Heart left ventricle (tissue), 16 donors: ENCODE data around the gene HOXD9. TPM values are rescaled to one million over a fixed set of nuclear protein-coding genes. Genes with fewer than 3 reads are reported as not detected.

Experiments
- ATAC-seq, 4 donors: fragments of 200-7000 bp; cut with Tn5 transposase; one replicate each; pipeline ENCODE4 v1.9.1; 2020 to 2022; ENCODE audit warnings: moderate library complexity in 4 of 4, mild to moderate bottlenecking in 3 of 4, moderate number of reproducible peaks in 1 of 4
- DNase-seq, 5 donors: peaks; one replicate each; pipeline ENCODE4 v3.0.0-alpha.2; 2020
- H3K27ac ChIP-seq, 12 donors: fragments of 200-600 bp; sonication (generic) in 4 of 12; one replicate each; pipeline versions ENCODE4 v1.5.0 to v1.8.0; 2016 to 2022; ENCODE audit warnings: mild to moderate bottlenecking in 2 of 12
- H3K27me3 ChIP-seq, 9 donors: fragments of 200-600 bp; sonication (generic) in 2 of 9; one replicate each; pipeline versions ENCODE4 v1.5.1 to v1.8.0; 2016 to 2022; ENCODE audit warnings: mild to moderate bottlenecking in 3 of 9
- H3K36me3 ChIP-seq, 9 donors: fragments of 200-600 bp; sonication (generic) in 2 of 9; one replicate each; pipeline versions ENCODE4 v1.5.0 to v1.8.0; 2018 to 2022; ENCODE audit warnings: mild to moderate bottlenecking in 2 of 9
- H3K4me1 ChIP-seq, 12 donors: fragments of 200-600 bp; sonication (generic) in 4 of 12; one replicate each; pipeline versions ENCODE4 v1.5.0 to v1.8.0; 2016 to 2022; ENCODE audit warnings: mild to moderate bottlenecking in 3 of 12
- H3K4me3 ChIP-seq, 12 donors: fragments of 200-600 bp; sonication (generic) in 4 of 12; one replicate each; pipeline versions ENCODE4 v1.5.0 to v1.8.0; 2017 to 2022; ENCODE audit warnings: mild to moderate bottlenecking in 9 of 12, moderate library complexity in 4 of 12
- H3K9me3 ChIP-seq, 12 donors: fragments of 200-600 bp; sonication (generic) in 4 of 12; one replicate each; pipeline versions ENCODE4 v1.5.0 to v1.8.0; 2016 to 2022; ENCODE audit warnings: mild to moderate bottlenecking in 1 of 12
- POLR2A ChIP-seq, 2 donors: fragments of 450-650 bp; IDR thresholded peaks; one replicate each; pipeline ENCODE4 v1.6.1; 2017; ENCODE audit warnings: antibody characterized with exemption in 2 of 2, mild to moderate bottlenecking in 2 of 2, moderate library complexity in 2 of 2
- WGBS, 4 donors: extraction: QIAGEN DNeasy Blood & Tissue Kit in 2 of 4; methylation state at CpG; one replicate each; pipeline versions ENCODE4 v1.1.5 to v1.1.7; 2013 to 2018; 5-methylcytosine and 5-hydroxymethylcytosine counted together
- intact Hi-C, 10 donors: fragments of 100-400 bp; cut with DNase I; formaldehyde crosslinking; loops; one replicate each; pipeline versions ENCODE4 v1.11.1 to v1.14.2; 2022
- polyA plus RNA-seq, 2 donors: library from polyadenylated mRNA; stranded (reverse); fragments of 200-250 nt; gene quantifications; one replicate each; pipeline ENCODE4 v1.2.3, GENCODE V29; 2013
- total RNA-seq, 9 donors: library from RNA; depleted of rRNA in 2 of 9; stranded (reverse); fragments of >200 nt in 2 of 9; fragmentation: NEBNext Ultra II Directional in 3 of 9; extraction: Animal tissue kit (Norgen Biotek cat#: 25700) in 3 of 9; gene quantifications; one replicate each; pipeline versions ENCODE4 v1.1.0 to v1.2.4, GENCODE V29; 2016 to 2023
- TF ChIP-seq, protein P1 (sequence below), 12 donors: fragments of 200-600 bp; sonication (generic) in 4 of 12; IDR thresholded peaks; one replicate each; pipeline versions ENCODE4 v1.5.0 to v1.8.0; 2018 to 2022; ENCODE audit warnings: antibody characterized with exemption in 12 of 12, mild to moderate bottlenecking in 5 of 12
- donor health status: ischemic (EF 13 %, LVEDD 7.1; RV severe dilation, severe dysfunction).
- donor health status: healthy with polysubstance abuse.
- donor health status: DM: no; HTN: yes; CAD: no.
- donor health status: DM: no; HTN: no; CAD: no.
- donor health status: ischemic (EF 25% LVEDD 6.9; RV normal size, moderate dysfunction).
- donor health status: ischemic (EF 25% LVEDD 5.7; RV mildly dilated, moderate dysfunction).
- donor health status: healthy.
- donor health status: DM: yes; HTN: yes; CAD: no.
- donor health status: ischemic (EF 35%, LVEDD 5.7; RV mildly dilated, moderate dysfunction).
- donor health status: nonischemic (EF 11% LVEDD 7.7; RV severe dilation, severe dysfunction).
- donor health status: DM: yes; HTN: yes; CAD: no.
- donor health status: PGD.
- donor health status: ischemic (EF 29% LVEDD 5.4; RV normal size, mild dysfunction).
- donor health status: nonischemic (EF 23%, LVEDD 6.1; RV moderate dilation, normal function).

Gene HOXD9
- total and polyA plus RNA-seq, 11 donors, result 0.23 to 0.43 (median 0.40) TPM; not detected in 8

DNA sequence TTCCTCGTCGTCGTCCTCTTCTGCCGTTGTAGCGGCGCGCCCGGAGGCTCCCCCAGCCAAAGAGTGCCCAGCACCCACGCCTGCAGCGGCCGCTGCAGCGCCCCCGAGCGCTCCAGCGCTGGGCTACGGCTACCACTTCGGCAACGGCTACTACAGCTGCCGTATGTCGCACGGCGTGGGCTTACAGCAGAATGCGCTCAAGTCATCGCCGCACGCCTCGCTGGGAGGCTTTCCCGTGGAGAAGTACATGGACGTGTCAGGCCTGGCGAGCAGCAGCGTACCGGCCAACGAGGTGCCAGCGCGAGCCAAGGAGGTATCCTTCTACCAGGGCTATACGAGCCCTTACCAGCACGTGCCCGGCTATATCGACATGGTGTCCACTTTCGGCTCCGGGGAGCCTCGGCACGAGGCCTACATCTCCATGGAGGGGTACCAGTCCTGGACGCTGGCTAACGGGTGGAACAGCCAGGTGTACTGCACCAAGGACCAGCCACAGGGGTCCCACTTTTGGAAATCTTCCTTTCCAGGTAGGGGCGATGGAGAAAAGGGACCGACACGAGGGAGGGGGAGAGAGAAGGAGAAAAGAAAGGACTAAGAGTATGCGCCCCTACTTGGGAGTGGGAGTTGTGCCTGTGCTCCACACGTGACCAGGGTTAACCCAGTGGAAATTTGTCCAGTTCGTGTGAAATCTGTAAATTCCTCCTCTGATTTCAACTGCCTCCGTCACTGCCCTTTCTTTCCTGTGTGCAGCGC, 29.2 kb upstream of the HOXD9 start:
- Histone ChIP-seq H3K27ac (peak overlapping the region in 1 of 12 donors; percentile 86), H3K9me3 (no peaks in the 10 kb centered on the region), H3K4me3 (peak overlapping the region in 7 of 12 donors; percentile 12 to 36 (median 26)), H3K36me3 (no peaks in the 10 kb centered on the region), H3K27me3 (peaks cover 89 to 100% (median 98%) of the 10 kb centered on the region in 9 donors), H3K4me1 (peaks cover 0 to 48% (median 22%) of the 10 kb centered on the region in 12 donors)
- intact Hi-C loops, result loop anchor here in 2 of 10 donors (10.0 kb wide), 1 partner anchor 839 kb away; no protein-coding TSS in a partner anchor
- WGBS, 4 donors, result 2 to 4% (median 3%) methylated on average over 30 to 53 of the region's 53 CpGs
- ATAC-seq (no peak), DNase-seq (peak in 1 of 5 donors; percentile 60)
- TF ChIP-seq POLR2A (IDR thresholded peaks at IDR 0.05), result no peak
- TF ChIP-seq, protein P1, sequence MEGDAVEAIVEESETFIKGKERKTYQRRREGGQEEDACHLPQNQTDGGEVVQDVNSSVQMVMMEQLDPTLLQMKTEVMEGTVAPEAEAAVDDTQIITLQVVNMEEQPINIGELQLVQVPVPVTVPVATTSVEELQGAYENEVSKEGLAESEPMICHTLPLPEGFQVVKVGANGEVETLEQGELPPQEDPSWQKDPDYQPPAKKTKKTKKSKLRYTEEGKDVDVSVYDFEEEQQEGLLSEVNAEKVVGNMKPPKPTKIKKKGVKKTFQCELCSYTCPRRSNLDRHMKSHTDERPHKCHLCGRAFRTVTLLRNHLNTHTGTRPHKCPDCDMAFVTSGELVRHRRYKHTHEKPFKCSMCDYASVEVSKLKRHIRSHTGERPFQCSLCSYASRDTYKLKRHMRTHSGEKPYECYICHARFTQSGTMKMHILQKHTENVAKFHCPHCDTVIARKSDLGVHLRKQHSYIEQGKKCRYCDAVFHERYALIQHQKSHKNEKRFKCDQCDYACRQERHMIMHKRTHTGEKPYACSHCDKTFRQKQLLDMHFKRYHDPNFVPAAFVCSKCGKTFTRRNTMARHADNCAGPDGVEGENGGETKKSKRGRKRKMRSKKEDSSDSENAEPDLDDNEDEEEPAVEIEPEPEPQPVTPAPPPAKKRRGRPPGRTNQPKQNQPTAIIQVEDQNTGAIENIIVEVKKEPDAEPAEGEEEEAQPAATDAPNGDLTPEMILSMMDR (IDR thresholded peaks at IDR 0.05), result no peak

DNA sequence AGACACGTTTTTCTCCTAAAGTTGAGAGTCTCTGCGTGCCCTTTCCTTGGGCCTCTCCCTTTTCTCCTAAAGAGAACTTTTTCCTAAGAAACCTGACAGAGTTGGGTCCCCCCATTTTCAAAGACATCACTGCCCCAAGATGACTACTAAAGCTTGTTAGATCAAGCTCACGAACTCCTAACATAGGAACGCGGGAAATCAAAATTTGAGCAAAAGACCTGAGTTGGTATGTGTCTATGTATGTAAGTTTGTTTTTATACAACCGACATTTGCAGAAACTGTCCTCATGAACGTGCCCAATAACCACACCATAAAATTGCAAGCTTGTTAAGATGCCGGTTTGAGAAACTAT, 28.6 kb upstream of the HOXD9 start:
- Histone ChIP-seq H3K27ac (peak overlapping the region in 1 of 12 donors; percentile 86), H3K4me3 (no peak overlapping the region), H3K4me1 (peaks cover 0 to 47% (median 18%) of the 10 kb centered on the region in 12 donors), H3K27me3 (peaks cover 93 to 100% (median 98%) of the 10 kb centered on the region in 9 donors), H3K9me3 (no peaks in the 10 kb centered on the region), H3K36me3 (no peaks in the 10 kb centered on the region)
- TF ChIP-seq POLR2A (IDR thresholded peaks at IDR 0.05), result no peak
- TF ChIP-seq, protein P1 (IDR thresholded peaks at IDR 0.05), result no peak
- WGBS, 4 donors, result 7 to 13% (median 8%) methylated on average over 8 of the region's 8 CpGs
- intact Hi-C loops, result loop anchor here in 2 of 10 donors (10.0 kb wide), 1 partner anchor 839 kb away; no protein-coding TSS in a partner anchor
- DNase-seq (no peak), ATAC-seq (no peak)

DNA sequence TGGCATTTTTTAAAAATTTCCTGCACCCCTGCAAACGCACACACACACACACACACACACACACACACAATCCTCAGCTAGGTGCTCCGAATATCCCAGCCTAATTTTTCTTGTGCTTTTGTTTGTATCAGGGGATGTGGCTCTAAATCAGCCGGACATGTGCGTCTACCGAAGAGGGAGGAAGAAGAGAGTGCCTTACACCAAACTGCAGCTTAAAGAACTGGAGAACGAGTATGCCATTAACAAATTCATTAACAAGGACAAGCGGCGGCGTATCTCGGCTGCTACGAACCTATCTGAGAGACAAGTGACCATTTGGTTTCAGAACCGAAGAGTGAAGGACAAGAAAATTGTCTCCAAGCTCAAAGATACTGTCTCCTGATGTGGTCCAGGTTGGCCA, 28.2 kb upstream of the HOXD9 start:
- TF ChIP-seq POLR2A (IDR thresholded peaks at IDR 0.05), result no peak
- TF ChIP-seq, protein P1 (IDR thresholded peaks at IDR 0.05), result no peak
- Histone ChIP-seq H3K27ac (peak overlapping the region in 1 of 12 donors; percentile 86), H3K36me3 (no peaks in the 10 kb centered on the region), H3K9me3 (no peaks in the 10 kb centered on the region), H3K4me1 (peaks cover 0 to 47% (median 18%) of the 10 kb centered on the region in 12 donors), H3K27me3 (peaks cover 93 to 100% (median 98%) of the 10 kb centered on the region in 9 donors), H3K4me3 (no peak overlapping the region)
- intact Hi-C loops, result loop anchor here in 2 of 10 donors (10.0 kb wide), 1 partner anchor 840 kb away; no protein-coding TSS in a partner anchor
- ATAC-seq (no peak), DNase-seq (no peak)
- 4 to 7% (median 5%) methylated on average over 12 of the region's 12 CpGs for WGBS, 4 donors

DNA sequence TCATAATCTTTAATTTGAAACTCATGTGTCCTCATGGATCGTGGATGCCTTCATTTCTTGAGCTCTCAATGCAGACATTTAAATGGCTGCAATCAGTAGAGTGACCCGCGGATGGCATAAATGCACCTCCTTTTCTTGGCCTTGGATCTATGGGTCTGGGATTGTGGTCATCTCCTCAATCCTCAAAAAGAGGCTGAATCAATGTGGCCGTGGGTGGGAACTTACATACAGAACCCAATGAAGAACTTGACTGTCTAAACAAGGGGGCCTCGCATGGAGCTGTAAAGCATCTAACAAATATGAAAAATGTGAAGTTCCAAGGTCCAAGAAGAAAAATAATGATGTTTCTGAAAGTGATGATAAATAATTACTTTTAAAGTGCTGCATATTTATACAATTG, 27.1 kb upstream of the HOXD9 start:
- WGBS, 4 donors, result 12 to 15% (median 14%) methylated on average over 5 of the region's 5 CpGs
- DNase-seq (peak in 1 of 5 donors; percentile 8), ATAC-seq (no peak)
- H3K27me3 ChIP-seq, result peaks cover 92 to 100% (median 98%) of the 10 kb centered on the region in 9 donors
- H3K9me3 ChIP-seq, result no peaks in the 10 kb centered on the region
- H3K4me1 ChIP-seq, result peaks cover 0 to 56% (median 18%) of the 10 kb centered on the region in 12 donors
- intact Hi-C loops, result loop anchor here in 4 of 10 donors (5.0 to 10.0 kb wide), 3 partner anchors 841 to 893 kb away; no protein-coding TSS in a partner anchor
- H3K27ac ChIP-seq, result peak overlapping the region in 1 of 12 donors; percentile 86
- TF ChIP-seq, protein P1 (IDR thresholded peaks at IDR 0.05), result no peak
- no peak for TF ChIP-seq POLR2A (IDR thresholded peaks at IDR 0.05)
- no peak overlapping the region for H3K4me3 ChIP-seq
- H3K36me3 ChIP-seq, result no peaks in the 10 kb centered on the region
